Nephron (organoid): ENCODE results near the gene FOXC2.

Experiments used
- H3K27ac Mint-ChIP-seq, 3 experiments: 2 replicates each; pipeline ENCODE4 v1.8.0; 2020; ENCODE audit warnings: mixed read lengths in 3 of 3, mild to moderate bottlenecking in 2 of 3, moderate library complexity in 1 of 3
- H3K27me3 Mint-ChIP-seq: 2 replicates; pipeline ENCODE4 v1.8.0; 2021; ENCODE audit warnings: low read depth, mild to moderate bottlenecking, moderate library complexity, mixed read lengths
- H3K36me3 Mint-ChIP-seq: 2 replicates; pipeline ENCODE4 v1.8.0; 2020; ENCODE audit warnings: low read depth, mixed read lengths
- H3K4me1 Mint-ChIP-seq: 2 replicates; pipeline ENCODE4 v1.8.0; 2020; ENCODE audit warnings: mixed read lengths
- H3K4me3 Mint-ChIP-seq, 3 experiments: 2 replicates each; pipeline ENCODE4 v1.8.0; 2020; ENCODE audit warnings: mild to moderate bottlenecking in 3 of 3, mixed read lengths in 3 of 3, moderate library complexity in 2 of 3
- H3K9me3 Mint-ChIP-seq: 2 replicates; pipeline ENCODE4 v1.8.0; 2020; ENCODE audit warnings: mixed read lengths
- TF ChIP-seq, protein P1 (sequence below), 3 experiments: fragments of 200-600 bp; sonication (generic); IDR thresholded peaks; one replicate each; pipeline ENCODE4 v1.5.0; 2021; ENCODE audit warnings: antibody characterized with exemption in 3 of 3; ENCODE audit not compliant: unreplicated experiment in 3 of 3

Gene FOXC2

DNA sequence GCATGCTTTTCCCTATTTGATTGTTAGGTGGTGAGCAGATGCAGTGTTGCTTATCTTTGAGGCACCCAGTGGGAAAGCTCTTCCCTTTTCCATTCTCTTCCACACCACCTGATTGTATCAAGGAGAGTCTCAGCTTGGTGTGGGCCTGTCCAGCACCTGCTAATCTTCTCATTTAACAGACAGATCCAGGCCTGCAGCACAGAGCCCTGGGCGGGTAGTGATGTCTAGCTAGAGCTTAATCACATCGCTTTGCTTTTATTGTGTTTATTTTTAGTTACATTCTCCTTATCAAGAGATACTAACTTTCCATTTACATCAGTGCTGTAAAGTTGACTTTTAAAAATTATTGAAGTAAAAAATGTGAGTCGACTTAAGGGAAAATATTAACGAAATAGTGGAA is 35.9 kb downstream of the FOXC2 start:
- Mint-ChIP-seq H3K4me1 (peaks cover 22% of the 10 kb centered on the region), H3K27ac (no peak overlapping the region), H3K27me3 (peaks cover 50% of the 10 kb centered on the region)

DNA sequence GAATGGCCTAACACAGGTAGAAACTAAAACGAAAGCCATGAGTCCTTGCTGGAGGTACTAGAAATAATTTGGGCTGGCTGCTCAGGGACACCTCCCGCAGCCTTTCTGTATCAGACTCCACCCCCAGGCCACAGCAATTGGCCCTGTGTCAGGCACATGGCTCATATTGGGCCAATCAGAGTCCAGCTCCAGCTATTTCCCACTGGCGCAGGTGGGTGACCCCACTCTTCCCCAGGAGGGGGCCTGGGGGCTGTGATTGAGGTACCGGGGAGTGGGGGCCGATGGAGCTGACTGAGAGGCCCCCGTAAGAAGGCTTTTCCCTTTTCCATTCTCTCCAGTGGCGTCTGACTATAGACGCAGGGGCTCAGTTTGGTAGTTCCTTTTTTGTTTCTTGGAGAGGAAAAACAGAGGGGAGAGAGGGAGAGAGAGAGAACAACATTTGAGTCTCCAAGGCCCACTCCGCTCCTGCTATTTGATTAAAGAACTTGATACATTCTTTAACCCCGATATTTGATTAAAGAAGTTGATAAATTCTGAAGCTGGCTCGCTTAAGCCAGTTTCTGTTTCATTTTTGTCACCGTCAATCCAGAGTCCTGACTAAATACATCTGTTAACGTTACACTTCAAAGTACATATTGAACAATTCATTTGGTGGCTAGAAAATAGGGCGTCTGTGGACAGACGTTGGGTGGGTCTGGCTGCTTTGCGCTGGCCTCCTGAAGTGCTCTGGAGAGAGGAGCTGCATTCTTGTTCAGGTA is 38.0 kb downstream of the FOXC2 start:
- peaks cover 8% of the 10 kb centered on the region for H3K4me1 Mint-ChIP-seq
- H3K27ac Mint-ChIP-seq, result no peak overlapping the region
- H3K4me3 Mint-ChIP-seq, result no peak overlapping the region
- H3K36me3 Mint-ChIP-seq, result peaks cover 4% of the 10 kb centered on the region
- H3K9me3 Mint-ChIP-seq, result no peaks in the 10 kb centered on the region
- TF ChIP-seq, protein P1, sequence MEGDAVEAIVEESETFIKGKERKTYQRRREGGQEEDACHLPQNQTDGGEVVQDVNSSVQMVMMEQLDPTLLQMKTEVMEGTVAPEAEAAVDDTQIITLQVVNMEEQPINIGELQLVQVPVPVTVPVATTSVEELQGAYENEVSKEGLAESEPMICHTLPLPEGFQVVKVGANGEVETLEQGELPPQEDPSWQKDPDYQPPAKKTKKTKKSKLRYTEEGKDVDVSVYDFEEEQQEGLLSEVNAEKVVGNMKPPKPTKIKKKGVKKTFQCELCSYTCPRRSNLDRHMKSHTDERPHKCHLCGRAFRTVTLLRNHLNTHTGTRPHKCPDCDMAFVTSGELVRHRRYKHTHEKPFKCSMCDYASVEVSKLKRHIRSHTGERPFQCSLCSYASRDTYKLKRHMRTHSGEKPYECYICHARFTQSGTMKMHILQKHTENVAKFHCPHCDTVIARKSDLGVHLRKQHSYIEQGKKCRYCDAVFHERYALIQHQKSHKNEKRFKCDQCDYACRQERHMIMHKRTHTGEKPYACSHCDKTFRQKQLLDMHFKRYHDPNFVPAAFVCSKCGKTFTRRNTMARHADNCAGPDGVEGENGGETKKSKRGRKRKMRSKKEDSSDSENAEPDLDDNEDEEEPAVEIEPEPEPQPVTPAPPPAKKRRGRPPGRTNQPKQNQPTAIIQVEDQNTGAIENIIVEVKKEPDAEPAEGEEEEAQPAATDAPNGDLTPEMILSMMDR (IDR thresholded peaks at IDR 0.05; ENCODE audit: unreplicated experiment in 3 of 3), result no peak
- peaks cover 38% of the 10 kb centered on the region for H3K27me3 Mint-ChIP-seq

More for the DNA sequence above, 35.9 kb downstream of the FOXC2 start:
- Mint-ChIP-seq H3K36me3 (peaks cover 4% of the 10 kb centered on the region), H3K4me3 (no peak overlapping the region), H3K9me3 (no peaks in the 10 kb centered on the region)
- TF ChIP-seq, protein P1 (IDR thresholded peaks at IDR 0.05; ENCODE audit: unreplicated experiment in 3 of 3), result no peak

DNA sequence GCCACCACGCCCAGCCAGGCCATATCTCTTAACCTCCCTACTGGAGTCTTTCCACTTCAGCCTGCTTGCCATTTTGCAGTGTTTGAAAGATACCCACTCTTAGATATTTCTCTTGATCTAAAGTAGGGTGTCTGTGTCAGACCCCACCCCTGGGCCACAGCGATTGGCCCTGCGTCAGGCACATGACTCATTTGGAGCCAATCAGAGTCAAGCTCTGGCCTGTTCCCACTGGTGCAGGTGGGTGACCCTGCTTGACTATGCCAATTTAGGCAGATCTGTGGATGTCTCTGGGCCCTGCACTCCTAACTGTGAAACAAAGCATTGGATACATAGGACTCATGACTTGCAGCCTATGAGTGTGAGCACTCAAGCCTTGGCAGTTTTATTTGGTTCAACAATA is 39.3 kb downstream of the FOXC2 start:
- peaks cover 8% of the 10 kb centered on the region for H3K4me1 Mint-ChIP-seq
- H3K4me3 Mint-ChIP-seq, result no peak overlapping the region
- no peaks in the 10 kb centered on the region for H3K9me3 Mint-ChIP-seq

DNA sequence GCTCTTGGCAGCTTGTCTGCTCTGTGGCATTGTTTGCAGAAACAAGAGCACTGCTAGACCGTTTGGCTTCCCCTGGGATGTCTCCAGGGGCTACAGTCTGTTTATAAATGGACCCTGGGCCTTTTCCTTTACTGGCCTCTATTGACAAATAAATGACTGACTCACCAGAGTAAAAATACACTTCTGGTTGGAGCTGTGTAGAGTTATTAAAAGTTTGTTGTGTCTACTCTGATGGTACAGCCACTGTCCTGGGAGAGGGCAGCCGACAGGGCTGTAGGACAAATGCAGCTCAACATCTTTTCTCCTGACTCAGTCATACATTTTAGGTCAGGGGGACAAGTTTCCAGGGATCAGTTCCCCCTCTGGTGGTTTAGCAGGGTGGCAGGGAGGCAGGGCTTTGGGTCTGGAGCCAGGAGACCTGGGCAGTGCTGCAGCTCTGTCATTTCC is 41.7 kb downstream of the FOXC2 start:
- Mint-ChIP-seq H3K27me3 (peaks cover 21% of the 10 kb centered on the region), H3K4me3 (no peak overlapping the region), H3K9me3 (no peaks in the 10 kb centered on the region), H3K4me1 (peaks cover 18% of the 10 kb centered on the region), H3K36me3 (no peaks in the 10 kb centered on the region), H3K27ac (peak overlapping the region in 1 of 3 experiments; percentile 17)
- TF ChIP-seq, protein P1 (IDR thresholded peaks at IDR 0.05; ENCODE audit: unreplicated experiment in 3 of 3), result no peak

More for the DNA sequence above, 39.3 kb downstream of the FOXC2 start:
- peaks cover 33% of the 10 kb centered on the region for H3K27me3 Mint-ChIP-seq
- H3K36me3 Mint-ChIP-seq, result peaks cover 4% of the 10 kb centered on the region
- TF ChIP-seq, protein P1 (IDR thresholded peaks at IDR 0.05; ENCODE audit: unreplicated experiment in 3 of 3), result no peak
- H3K27ac Mint-ChIP-seq, result no peak overlapping the region

DNA sequence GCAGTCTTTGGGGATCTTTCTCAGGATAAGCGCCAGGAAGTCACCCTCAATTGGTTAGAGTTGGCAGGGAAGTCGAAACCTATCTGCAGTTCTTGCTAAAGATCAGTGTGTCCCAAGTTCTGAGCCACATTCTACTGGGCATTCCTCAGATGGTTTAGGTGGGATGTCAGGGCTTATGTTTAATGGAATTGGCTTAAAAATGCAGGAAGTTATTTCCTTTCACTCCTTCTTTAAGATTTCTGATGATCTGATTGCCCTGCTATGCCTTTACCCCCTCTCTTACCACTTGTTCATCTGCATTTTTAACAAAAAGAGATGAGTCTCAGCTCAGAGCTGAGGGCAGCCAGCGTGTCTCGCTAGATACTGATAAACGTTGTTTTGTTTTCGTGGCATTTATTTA is 42.5 kb downstream of the FOXC2 start:
- TF ChIP-seq, protein P1 (IDR thresholded peaks at IDR 0.05; ENCODE audit: unreplicated experiment in 3 of 3), result no peak
- Mint-ChIP-seq H3K36me3 (no peaks in the 10 kb centered on the region), H3K27me3 (peaks cover 17% of the 10 kb centered on the region), H3K4me1 (peaks cover 24% of the 10 kb centered on the region), H3K9me3 (no peaks in the 10 kb centered on the region), H3K4me3 (no peak overlapping the region), H3K27ac (peak overlapping the region in 2 of 3 experiments; percentile 17 to 61)

DNA sequence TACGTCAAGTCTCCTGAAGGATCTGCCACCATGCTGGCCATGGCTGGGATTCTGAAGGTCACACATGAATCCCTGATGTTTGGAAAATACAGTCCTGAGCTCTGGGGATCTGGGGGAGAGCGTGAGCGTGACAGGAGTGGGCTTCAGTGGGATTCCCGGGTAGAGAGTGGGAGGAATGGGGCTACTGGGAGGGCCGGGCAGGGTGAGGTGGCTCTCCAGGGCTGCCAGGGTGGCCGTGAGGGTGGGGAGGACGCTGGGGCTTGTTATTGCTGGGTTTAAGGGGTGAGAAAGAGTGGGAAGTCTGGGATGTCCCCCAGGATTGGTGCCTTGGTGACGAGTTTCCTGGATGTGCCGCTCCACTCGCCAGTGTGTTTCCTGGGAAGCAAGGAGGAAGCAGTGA is 43.0 kb downstream of the FOXC2 start:
- H3K4me3 Mint-ChIP-seq, result no peak overlapping the region
- H3K27me3 Mint-ChIP-seq, result peaks cover 14% of the 10 kb centered on the region
- peaks cover 29% of the 10 kb centered on the region for H3K4me1 Mint-ChIP-seq
- no peaks in the 10 kb centered on the region for H3K36me3 Mint-ChIP-seq
- TF ChIP-seq, protein P1 (IDR thresholded peaks at IDR 0.05; ENCODE audit: unreplicated experiment in 3 of 3), result no peak
- H3K9me3 Mint-ChIP-seq, result no peaks in the 10 kb centered on the region
- peak overlapping the region in 2 of 3 experiments; percentile 11 to 61 for H3K27ac Mint-ChIP-seq
